K562 (cell line): ENCODE data around the gene TECPR2. TPM values are rescaled to one million over a fixed set of nuclear protein-coding genes. Genes with fewer than 3 reads are reported as not detected.

ENCODE experiments used
- ATAC-seq: fragments of 200-7000 bp; cut with Tn5 transposase; 3 replicates; pipeline ENCODE4 v1.9.1; 2020; ENCODE audit warnings: moderate library complexity
- BruUV-seq: library from RNA; stranded (reverse); fragments of 400-500 nt; replicated peaks from 2 replicates; lab custom pipeline; 2021; lab: Mats Ljungman, UMichigan
- CTCF ChIA-PET: fragments of 300-600 bp; formaldehyde crosslinking; extraction: SDS; loops from one replicate; lab custom pipeline; 2021; ENCODE audit warnings: low intra/inter-chr PET ratio; lab: Yijun Ruan, JAX
- POLR2A ChIA-PET: fragments of 300-600, 350-650 bp; sonication (Branson Sonifier 250); formaldehyde crosslinking; extraction: SDS; loops from one replicate; lab custom pipeline; 2021; ENCODE audit warnings: antibody characterized with exemption, inconsistent platforms; lab: Yijun Ruan, JAX
- DNase-seq, 4 experiments: peaks; one replicate each; pipeline versions ENCODE4 v3.0.0 to v3.0.0-alpha.2; 2011 to 2018; ENCODE audit warnings: low spot score in 3 of 4, mixed read lengths in 3 of 4; ENCODE audit errors: extremely low read depth in 1 of 4
- FAIRE-seq: peaks from 2 replicates; lab custom pipeline; 2011; peaks lifted over from hg19 to GRCh38; lab: Jason Lieb, UNC
- H2AFZ ChIP-seq: 2 replicates; pipeline ENCODE4 v1.6.0; 2011; ENCODE audit warnings: low read depth, low read length, control low read depth, inconsistent platforms
- H3K27ac ChIP-seq: fragments of 200-600 bp; 3 replicates; pipeline ENCODE4 v1.8.0; 2011; ENCODE audit warnings: low read depth, mild to moderate bottlenecking, control low read depth, inconsistent platforms, low read length, moderate library complexity, mixed read lengths; ENCODE audit errors: extremely low read depth
- H3K27me3 ChIP-seq, 2 experiments: fragments of 300-600 bp in 1 of 2; 2 replicates in 1 of 2; 3 replicates in 1 of 2; pipeline versions ENCODE4 v1.6.0 to v1.8.0; 2011; ENCODE audit warnings: inconsistent platforms in 2 of 2, low read length in 2 of 2, mild to moderate bottlenecking in 1 of 2, mixed read lengths in 1 of 2, moderate library complexity in 1 of 2; ENCODE audit not compliant: control insufficient read depth in 2 of 2, insufficient read depth in 2 of 2
- H3K36me3 ChIP-seq: fragments of 300-600 bp; 3 replicates; pipeline ENCODE4 v1.8.0; 2011; ENCODE audit warnings: mild to moderate bottlenecking, low read length, inconsistent platforms; ENCODE audit not compliant: control insufficient read depth, insufficient read depth
- H3K4me1 ChIP-seq, 2 experiments: fragments of 200-600 bp in 1 of 2; replicated peaks in 1 of 2; 2 replicates in 1 of 2; 3 replicates in 1 of 2; pipeline versions ENCODE4 v1.5.1 to v1.8.0; 2011; ENCODE audit warnings: inconsistent platforms in 2 of 2, low read length in 2 of 2, mild to moderate bottlenecking in 1 of 2, mixed read lengths in 1 of 2, moderate library complexity in 1 of 2; ENCODE audit not compliant: control insufficient read depth in 2 of 2, insufficient read depth in 2 of 2
- H3K4me2 ChIP-seq: 2 replicates; pipeline ENCODE4 v1.6.1; 2011; ENCODE audit warnings: low read length, control low read depth, inconsistent platforms, mixed read lengths; ENCODE audit not compliant: insufficient read depth
- H3K4me3 ChIP-seq: fragments of 200-600 bp; sonication (generic), shearing (Covaris generic); 2 replicates; pipeline ENCODE4 v1.5.1; 2016; ENCODE audit warnings: control low read depth, inconsistent platforms
- H3K79me2 ChIP-seq: fragments of 200-600 bp; 3 replicates; pipeline ENCODE4 v1.8.0; 2011; ENCODE audit warnings: low read length, inconsistent platforms; ENCODE audit not compliant: control insufficient read depth, insufficient read depth
- H3K9ac ChIP-seq, 2 experiments: 2 replicates each; pipeline versions ENCODE4 v1.6.0 to v1.6.1; 2011; ENCODE audit warnings: low read depth in 2 of 2, low read length in 2 of 2, control low read depth in 1 of 2, inconsistent platforms in 1 of 2, mild to moderate bottlenecking in 1 of 2, mixed read lengths in 1 of 2; ENCODE audit not compliant: insufficient read depth in 1 of 2
- H3K9me1 ChIP-seq: one replicate; pipeline ENCODE4 v1.6.0; 2011; ENCODE audit warnings: inconsistent platforms, mild to moderate bottlenecking, low read length, moderate library complexity; ENCODE audit not compliant: control insufficient read depth, insufficient read depth
- H3K9me3 ChIP-seq: replicated peaks from 2 replicates; pipeline ENCODE4 v1.5.1; 2011; ENCODE audit warnings: low read depth, low read length, inconsistent platforms; ENCODE audit not compliant: control insufficient read depth, insufficient read depth
- H4K20me1 ChIP-seq: replicated peaks from 2 replicates; pipeline ENCODE4 v1.6.1; 2011; ENCODE audit warnings: low read length, inconsistent platforms, mixed read lengths; ENCODE audit not compliant: control insufficient read depth, insufficient read depth
- ATF3 ChIP-seq, 2 experiments: fragments of 450-650 bp in 1 of 2; sonication (generic) in 1 of 2; formaldehyde crosslinking in 1 of 2; IDR thresholded peaks in 1 of 2; conservative IDR thresholded peaks in 1 of 2; 2 replicates each; pipeline versions ENCODE4 v1.6.1 to v1.8.1; 2016 to 2023; ENCODE audit warnings: mild to moderate bottlenecking in 2 of 2, moderate library complexity in 2 of 2, inconsistent platforms in 1 of 2, missing genetic modification reagents in 1 of 2
- BCOR ChIP-seq: fragments of 450-650 bp; IDR thresholded peaks from 2 replicates; pipeline ENCODE4 v1.6.1; 2016
- CBFB ChIP-seq: sonication (generic); formaldehyde crosslinking; IDR thresholded peaks from 2 replicates; pipeline ENCODE4 v1.4.0; 2020; ENCODE audit warnings: mild to moderate bottlenecking, missing genetic modification reagents
- DPF2 ChIP-seq: fragments of 450-650 bp; IDR thresholded peaks from 2 replicates; pipeline ENCODE4 v1.6.1; 2016
- FOSL1 ChIP-seq: fragments of 200-800 bp; sonication (Bioruptor generic); conservative IDR thresholded peaks from 2 replicates; pipeline ENCODE4 v1.6.1; 2016; ENCODE audit warnings: missing genetic modification characterization, missing compliant biosample characterization
- NCOR1 ChIP-seq: fragments of 450-650 bp; IDR thresholded peaks from 2 replicates; pipeline ENCODE4 v1.6.1; 2016; ENCODE audit warnings: mild to moderate bottlenecking, moderate library complexity
- NFRKB ChIP-seq: fragments of 450-650 bp; IDR thresholded peaks from 2 replicates; pipeline ENCODE4 v1.6.1; 2016; ENCODE audit warnings: low read depth
- RFX7 ChIP-seq: fragments of 250-450 bp; sonication (Bioruptor Pico); IDR thresholded peaks from 2 replicates; pipeline ENCODE4 v1.5.1; 2021; ENCODE audit warnings: mild to moderate bottlenecking
- SP1 ChIP-seq: sonication (generic); formaldehyde crosslinking; IDR thresholded peaks from 2 replicates; pipeline ENCODE4 v1.8.1; 2022; ENCODE audit warnings: mild to moderate bottlenecking, missing genetic modification reagents
- TAF7 ChIP-seq: fragments of 450-650 bp; IDR thresholded peaks from 2 replicates; pipeline ENCODE4 v1.6.1; 2016; ENCODE audit warnings: missing genetic modification characterization, missing compliant biosample characterization
- TARDBP ChIP-seq: fragments of 450-650 bp; IDR thresholded peaks from 2 replicates; pipeline ENCODE4 v1.6.1; 2016
- YBX1 ChIP-seq: fragments of 450-650 bp; IDR thresholded peaks from 2 replicates; pipeline ENCODE4 v1.7.1; 2016; ENCODE audit warnings: mild to moderate bottlenecking
- YY1 ChIP-seq, 3 experiments: IDR thresholded peaks; 2 replicates each; pipeline ENCODE4 v1.6.1; 2011; ENCODE audit warnings: low read length in 2 of 3, mild to moderate bottlenecking in 2 of 3, moderate library complexity in 2 of 3, borderline replicate concordance in 1 of 3, control low read depth in 1 of 3, low read depth in 1 of 3; ENCODE audit not compliant: insufficient read depth in 3 of 3, insufficient replicate concordance in 2 of 3, control insufficient read depth in 1 of 3, insufficient read length in 1 of 3; ENCODE audit errors: extremely low read depth in 1 of 3
- ZNF507 ChIP-seq: conservative IDR thresholded peaks from 2 replicates; pipeline ENCODE4 v1.6.1; 2017; ENCODE audit warnings: missing genetic modification characterization, missing compliant biosample characterization
- WGBS: fragments of 100-300 bp; shearing (Covaris generic); methylation state at CpG from one replicate; pipeline ENCODE4 v1.1.6; 2016; ENCODE audit warnings: low coverage, mixed read lengths; ENCODE audit not compliant: insufficient coverage; ENCODE audit errors: missing lambda C conversion rate; 5-methylcytosine and 5-hydroxymethylcytosine counted together
- in situ Hi-C: fragments of 300-500 bp; cut with MboI; formaldehyde crosslinking; loops from 4 replicates; pipeline ENCODE4 v1.15.0; 2018; ENCODE audit warnings: inconsistent platforms, mixed read lengths
- intact Hi-C: fragments of 100-400 bp; cut with micrococcal nuclease; formaldehyde crosslinking; loops from 2 replicates; pipeline ENCODE4 v1.14.2; 2022
- polyA plus RNA-seq, 8 experiments: library from polyadenylated mRNA; depleted of rRNA in 4 of 8; stranded (reverse) in 5 of 8; unstranded in 3 of 8; fragments of >200 nt; fragmentation: Nextera tagmentation in 2 of 8; fragmentation: Illumina TruSeq in 1 of 8; extraction: Ambion mirVana in 2 of 8; extraction: Trizol in 1 of 8; gene quantifications; 2 replicates each; pipeline versions ENCODE4 v1.2.1 to v1.2.3, GENCODE V29; 2011 to 2014; ENCODE audit warnings: inconsistent platforms in 1 of 8, missing spikeins in 1 of 8
- total RNA-seq, 7 experiments: library from RNA; depleted of rRNA in 6 of 7; stranded (reverse); fragments of >200 nt in 6 of 7; fragmentation: Illumina TruSeq in 2 of 7; extraction: Trizol in 2 of 7; gene quantifications; 2 replicates each; pipeline versions ENCODE4 v1.2.1 to v1.2.3, GENCODE V29; 2011 to 2021; ENCODE audit warnings: low replicate concordance in 1 of 7
- TF ChIP-seq, protein P1 (sequence below), 2 experiments: fragments of 450-650 bp; IDR thresholded peaks; 2 replicates each; pipeline ENCODE4 v1.6.1; 2016

The TECPR2 gene
- total and polyA plus RNA-seq, 9 of the 15 experiments (the other 6 are each of a cell fraction or from before 2014, with no cell fraction given) = 0.04 to 3.0 (median 0.83) TPM

- ChIA-PET POLR2A (interaction anchor here (0.5 kb wide), 1 partner anchor 99 kb away, joined by 4 read pairs; no protein-coding TSS in a partner anchor), CTCF (interaction anchor here (0.7 kb wide), 1 partner anchor 44 kb away, joined by 5 read pairs; no protein-coding TSS in a partner anchor)
- no TSS peak for BruUV-seq
- intact Hi-C loops = no loop called here
- no peak overlapping the region for H3K4me3 ChIP-seq
- in situ Hi-C loops = no loop called here
- H3K4me2 ChIP-seq = no peak overlapping the region
- H4K20me1 ChIP-seq = no peaks in the 10 kb centered on the region
- ATAC-seq (no peak), DNase-seq (no peak), FAIRE-seq (no peak)
- no peak overlapping the region; a peak in 1 of 4 replicates for H3K9ac ChIP-seq
- no peaks in the 10 kb centered on the region; the same call in 1 of the 2 replicates for H3K9me3 ChIP-seq
- H3K79me2 ChIP-seq = no peaks in the 10 kb centered on the region
- no peaks in the 10 kb centered on the region for H3K27me3 ChIP-seq
- H3K4me1 ChIP-seq = no peaks in the 10 kb centered on the region; a peak in 2 of 5 replicates
- H2AFZ ChIP-seq = no peak overlapping the region
- no peaks in the 10 kb centered on the region for H3K36me3 ChIP-seq
- no peak overlapping the region for H3K27ac ChIP-seq
- no peaks in the 10 kb centered on the region for H3K9me1 ChIP-seq
- TF ChIP-seq FOSL1 (tag) (peak; percentile 50), ATF3 (IDR thresholded peaks at IDR 0.05) (no peak), ATF3 (CRISPR knock-in tag; conservative IDR thresholded peaks at IDR 0.05) (no peak)
- 13% methylated on average over 5 of the region's 8 CpGs for WGBS
Observed at GRCh38 chr14:102481791-102482238, 119.1 kb downstream of the TECPR2 start.

DNA sequence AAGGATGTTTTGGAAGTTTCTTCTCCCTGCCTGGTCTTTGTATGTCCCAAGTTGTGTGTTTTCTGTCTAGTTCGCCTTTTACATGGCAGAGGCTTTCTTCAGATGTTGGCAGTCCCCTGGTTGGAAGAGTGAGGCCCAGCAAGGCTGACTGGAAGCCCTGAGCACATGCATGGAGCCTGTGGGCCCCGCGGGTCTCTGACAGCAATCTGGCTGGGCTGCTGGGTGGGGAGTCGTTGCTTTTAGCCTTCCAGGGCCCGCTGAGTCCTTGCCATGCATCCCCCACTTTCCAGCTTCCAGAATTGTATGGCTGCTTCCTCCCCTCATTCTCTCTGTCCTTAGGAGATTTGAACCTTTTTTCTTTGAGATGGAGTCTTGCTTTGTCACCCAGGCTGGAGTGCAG is 121.6 kb downstream of the TECPR2 start:
- H3K9me3 ChIP-seq = no peaks in the 10 kb centered on the region; the same call in 1 of the 2 replicates
- H3K27me3 ChIP-seq = no peaks in the 10 kb centered on the region
- in situ Hi-C loops (no loop called here), intact Hi-C loops (no loop called here)
- DNase-seq = no peak
- H3K9me1 ChIP-seq = no peaks in the 10 kb centered on the region
- no peak overlapping the region for H3K9ac ChIP-seq
- H4K20me1 ChIP-seq = no peaks in the 10 kb centered on the region
- 29% methylated on average over 3 of the region's 5 CpGs for WGBS
- no peak for ATAC-seq
- BruUV-seq = no TSS peak
- H3K36me3 ChIP-seq = no peaks in the 10 kb centered on the region
- H3K27ac ChIP-seq = no peak overlapping the region
- H3K79me2 ChIP-seq = no peaks in the 10 kb centered on the region
- FAIRE-seq = no peak
- no peak overlapping the region for H3K4me2 ChIP-seq
- no peak overlapping the region for H2AFZ ChIP-seq
- peaks cover 0 to 2% of the 10 kb centered on the region in 2 experiments; a peak in 2 of 5 replicates for H3K4me1 ChIP-seq
- CTCF ChIA-PET = no interaction called here
- POLR2A ChIA-PET = interaction anchor here (0.6 to 2.9 kb wide), 3 partner anchors 17 to 93 kb away, joined by 3 to 10 read pairs (median 3); no protein-coding TSS in a partner anchor
- H3K4me3 ChIP-seq = no peak overlapping the region
- no peak for TF ChIP-seq TARDBP
- TF ChIP-seq TAF7 (tag) = no peak
- TF ChIP-seq NCOR1 = no peak
- TF ChIP-seq ZNF507 (tag) = no peak
- TF ChIP-seq CBFB (CRISPR knock-in tag) = no peak
- no peak for TF ChIP-seq BCOR
- no peak for TF ChIP-seq YY1 (IDR thresholded peaks at IDR 0.05; ENCODE audit: borderline replicate concordance in 1 of 3, control insufficient read depth in 1 of 3, extremely low read depth in 1 of 3, insufficient read depth in 3 of 3, insufficient read length in 1 of 3, insufficient replicate concordance in 2 of 3, low read depth in 1 of 3, low read length in 2 of 3)
- no peak for TF ChIP-seq RFX7 (CRISPR knock-in tag)
- TF ChIP-seq NFRKB = no peak
- no peak for TF ChIP-seq SP1
- no peak for TF ChIP-seq YBX1
- TF ChIP-seq, protein P1, sequence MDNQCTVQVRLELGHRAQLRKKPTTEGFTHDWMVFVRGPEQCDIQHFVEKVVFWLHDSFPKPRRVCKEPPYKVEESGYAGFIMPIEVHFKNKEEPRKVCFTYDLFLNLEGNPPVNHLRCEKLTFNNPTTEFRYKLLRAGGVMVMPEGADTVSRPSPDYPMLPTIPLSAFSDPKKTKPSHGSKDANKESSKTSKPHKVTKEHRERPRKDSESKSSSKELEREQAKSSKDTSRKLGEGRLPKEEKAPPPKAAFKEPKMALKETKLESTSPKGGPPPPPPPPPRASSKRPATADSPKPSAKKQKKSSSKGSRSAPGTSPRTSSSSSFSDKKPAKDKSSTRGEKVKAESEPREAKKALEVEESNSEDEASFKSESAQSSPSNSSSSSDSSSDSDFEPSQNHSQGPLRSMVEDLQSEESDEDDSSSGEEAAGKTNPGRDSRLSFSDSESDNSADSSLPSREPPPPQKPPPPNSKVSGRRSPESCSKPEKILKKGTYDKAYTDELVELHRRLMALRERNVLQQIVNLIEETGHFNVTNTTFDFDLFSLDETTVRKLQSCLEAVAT (IDR thresholded peaks at IDR 0.05) = no peak
- no peak for TF ChIP-seq DPF2
